WTC11 (cell line): ENCODE data around the gene DOK7.

Source experiments
- ATF2 ChIP-seq: sonication (generic); formaldehyde crosslinking; IDR thresholded peaks from 2 replicates; pipeline ENCODE4 v1.8.1; 2022; ENCODE audit warnings: low read depth, missing genetic modification reagents, borderline replicate concordance
- ATF6 ChIP-seq: sonication (generic); formaldehyde crosslinking; IDR thresholded peaks from 2 replicates; pipeline ENCODE4 v1.8.1; 2023; ENCODE audit warnings: mild to moderate bottlenecking, missing genetic modification reagents
- CTCF ChIP-seq: fragments of 200-600 bp; IDR thresholded peaks from 2 replicates; pipeline ENCODE4 v1.8.0; 2022; ENCODE audit warnings: antibody characterized with exemption
- E2F5 ChIP-seq: sonication (generic); formaldehyde crosslinking; IDR thresholded peaks from 2 replicates; pipeline ENCODE4 v1.8.1; 2022; ENCODE audit warnings: mild to moderate bottlenecking, moderate library complexity, missing genetic modification reagents
- FOXJ3 ChIP-seq: sonication (generic); formaldehyde crosslinking; IDR thresholded peaks from 2 replicates; pipeline ENCODE4 v1.9.0; 2021; ENCODE audit warnings: missing genetic modification reagents, mild to moderate bottlenecking, borderline replicate concordance
- FOXP4 ChIP-seq: sonication (generic); formaldehyde crosslinking; IDR thresholded peaks from 2 replicates; pipeline ENCODE4 v1.8.0; 2022; ENCODE audit warnings: mild to moderate bottlenecking, missing genetic modification reagents
- KAT7 ChIP-seq: sonication (generic); formaldehyde crosslinking; IDR thresholded peaks from 2 replicates; pipeline ENCODE4 v1.8.1; 2023; ENCODE audit warnings: missing genetic modification reagents, mild to moderate bottlenecking, borderline replicate concordance
- OVOL2 ChIP-seq: fragments of 250-450 bp; sonication (Bioruptor Pico); IDR thresholded peaks from 2 replicates; pipeline ENCODE4 v1.9.0; 2021; ENCODE audit warnings: mild to moderate bottlenecking, borderline replicate concordance
- RELA ChIP-seq: sonication (generic); formaldehyde crosslinking; IDR thresholded peaks from 2 replicates; pipeline ENCODE4 v1.8.1; 2022; ENCODE audit warnings: missing genetic modification reagents, mild to moderate bottlenecking, borderline replicate concordance
- TEAD4 ChIP-seq: sonication (generic); formaldehyde crosslinking; IDR thresholded peaks from 2 replicates; pipeline ENCODE4 v1.8.0; 2022; ENCODE audit warnings: mild to moderate bottlenecking, missing genetic modification reagents
- ZNF232 ChIP-seq: sonication (generic); formaldehyde crosslinking; IDR thresholded peaks from 2 replicates; pipeline ENCODE4 v1.8.0; 2022; ENCODE audit warnings: mild to moderate bottlenecking, missing genetic modification reagents
- TF ChIP-seq, protein P1 (sequence below): sonication (generic); formaldehyde crosslinking; IDR thresholded peaks from 2 replicates; pipeline ENCODE4 v1.8.0; 2023; ENCODE audit warnings: missing genetic modification reagents

DNA sequence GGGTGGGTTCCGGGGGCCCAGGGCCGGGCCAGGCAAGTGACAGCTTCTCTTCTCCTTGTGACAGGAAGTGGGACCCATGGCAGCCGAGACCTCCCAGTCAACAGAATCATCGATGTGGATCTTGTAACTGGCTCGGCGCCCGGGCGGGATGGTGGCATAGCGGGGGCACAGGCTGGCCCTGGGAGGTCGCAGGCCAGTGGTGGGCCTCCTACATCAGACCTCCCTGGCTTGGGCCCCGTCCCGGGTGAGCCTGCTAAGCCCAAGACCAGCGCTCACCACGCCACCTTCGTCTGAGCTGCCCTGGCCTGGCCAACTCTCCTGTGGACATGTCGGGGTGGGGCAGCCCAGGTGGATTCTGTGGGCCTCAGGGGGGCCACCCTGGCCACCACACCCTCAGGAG is 23.7 kb upstream of the DOK7 start:
- TF ChIP-seq ATF6 (CRISPR knock-in tag) (no peak), CTCF (no peak), FOXP4 (CRISPR knock-in tag) (no peak), ATF2 (CRISPR knock-in tag) (no peak), E2F5 (no peak), ZNF232 (CRISPR knock-in tag) (no peak), FOXJ3 (CRISPR knock-in tag) (no peak), OVOL2 (CRISPR knock-in tag) (no peak), TEAD4 (no peak), RELA (CRISPR knock-in tag) (no peak), KAT7 (CRISPR knock-in tag) (no peak)
- TF ChIP-seq, protein P1, sequence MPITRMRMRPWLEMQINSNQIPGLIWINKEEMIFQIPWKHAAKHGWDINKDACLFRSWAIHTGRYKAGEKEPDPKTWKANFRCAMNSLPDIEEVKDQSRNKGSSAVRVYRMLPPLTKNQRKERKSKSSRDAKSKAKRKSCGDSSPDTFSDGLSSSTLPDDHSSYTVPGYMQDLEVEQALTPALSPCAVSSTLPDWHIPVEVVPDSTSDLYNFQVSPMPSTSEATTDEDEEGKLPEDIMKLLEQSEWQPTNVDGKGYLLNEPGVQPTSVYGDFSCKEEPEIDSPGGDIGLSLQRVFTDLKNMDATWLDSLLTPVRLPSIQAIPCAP (CRISPR knock-in tag), result no peak
